Bronchial epithelial cell (primary cell): ENCODE measurements around the gene EML4. TPM values are rescaled to one million over a fixed set of nuclear protein-coding genes. Genes with fewer than 3 reads are reported as not detected.

Experiments used
- DNase-seq: peaks from one replicate; pipeline ENCODE4 v3.0.0-alpha.2; 2010; ENCODE audit warnings: low read depth
- FAIRE-seq: peaks from 2 replicates; lab custom pipeline; 2011; peaks lifted over from hg19 to GRCh38; lab: Jason Lieb, UNC
- H3K27me3 ChIP-seq: 2 replicates; pipeline ENCODE4 v1.5.1; 2011; ENCODE audit warnings: low read length; ENCODE audit not compliant: control insufficient read depth, insufficient read depth
- H3K36me3 ChIP-seq: 2 replicates; pipeline ENCODE4 v1.5.1; 2011; ENCODE audit warnings: low read length; ENCODE audit not compliant: control insufficient read depth, insufficient read depth
- H3K4me3 ChIP-seq: 2 replicates; pipeline ENCODE4 v1.5.1; 2011; ENCODE audit warnings: mild to moderate bottlenecking, low read depth, low read length, control low read depth
- total RNA-seq: library from RNA; depleted of rRNA; stranded (reverse); fragments of >200 nt; gene quantifications from 2 replicates; pipeline ENCODE4 v1.2.1, GENCODE V29; 2014
- TF ChIP-seq, protein P1 (sequence below): IDR thresholded peaks from 2 replicates; pipeline ENCODE4 v1.5.1; 2011; ENCODE audit warnings: mild to moderate bottlenecking, moderate library complexity, low read length, control low read depth, inconsistent platforms; ENCODE audit not compliant: insufficient read depth, severe bottlenecking

Gene EML4
- total RNA-seq, 1 donor from 2014 or later, result 26.3 TPM

- FAIRE-seq (no peak), DNase-seq (no peak)
- TF ChIP-seq, protein P1, sequence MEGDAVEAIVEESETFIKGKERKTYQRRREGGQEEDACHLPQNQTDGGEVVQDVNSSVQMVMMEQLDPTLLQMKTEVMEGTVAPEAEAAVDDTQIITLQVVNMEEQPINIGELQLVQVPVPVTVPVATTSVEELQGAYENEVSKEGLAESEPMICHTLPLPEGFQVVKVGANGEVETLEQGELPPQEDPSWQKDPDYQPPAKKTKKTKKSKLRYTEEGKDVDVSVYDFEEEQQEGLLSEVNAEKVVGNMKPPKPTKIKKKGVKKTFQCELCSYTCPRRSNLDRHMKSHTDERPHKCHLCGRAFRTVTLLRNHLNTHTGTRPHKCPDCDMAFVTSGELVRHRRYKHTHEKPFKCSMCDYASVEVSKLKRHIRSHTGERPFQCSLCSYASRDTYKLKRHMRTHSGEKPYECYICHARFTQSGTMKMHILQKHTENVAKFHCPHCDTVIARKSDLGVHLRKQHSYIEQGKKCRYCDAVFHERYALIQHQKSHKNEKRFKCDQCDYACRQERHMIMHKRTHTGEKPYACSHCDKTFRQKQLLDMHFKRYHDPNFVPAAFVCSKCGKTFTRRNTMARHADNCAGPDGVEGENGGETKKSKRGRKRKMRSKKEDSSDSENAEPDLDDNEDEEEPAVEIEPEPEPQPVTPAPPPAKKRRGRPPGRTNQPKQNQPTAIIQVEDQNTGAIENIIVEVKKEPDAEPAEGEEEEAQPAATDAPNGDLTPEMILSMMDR, result no peak
Observed at GRCh38 chr2:42210203-42210602, 41.0 kb downstream of the EML4 start.

DNA sequence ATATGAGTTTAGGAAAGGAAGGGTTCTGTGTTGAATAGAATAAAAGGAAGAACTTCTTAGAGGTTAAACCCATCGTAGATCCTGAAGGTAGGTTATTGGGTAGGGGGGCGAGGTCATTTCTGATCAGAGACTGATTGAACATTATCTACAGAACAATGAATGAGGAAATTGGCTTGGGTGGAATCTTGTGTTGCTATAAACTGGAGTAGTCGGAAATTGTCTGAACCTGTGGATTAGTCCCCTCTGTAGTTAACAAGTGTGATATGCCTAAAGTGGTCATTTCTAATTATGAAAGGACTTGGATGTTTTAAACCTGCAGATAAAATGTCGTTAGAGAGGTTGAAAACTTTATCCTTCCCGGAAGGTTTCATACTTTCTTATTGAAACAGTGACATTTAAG, 42.1 kb downstream of the EML4 start:
- FAIRE-seq, result no peak
- Histone ChIP-seq H3K27me3 (no peaks in the 10 kb centered on the region), H3K36me3 (no peaks in the 10 kb centered on the region), H3K4me3 (no peak overlapping the region)
- no peak for DNase-seq
- TF ChIP-seq, protein P1, result no peak

More at GRCh38 chr2:42210203-42210602, 41.0 kb downstream of the EML4 start:
- Histone ChIP-seq H3K36me3 (no peaks in the 10 kb centered on the region), H3K4me3 (no peak overlapping the region), H3K27me3 (no peaks in the 10 kb centered on the region)

DNA sequence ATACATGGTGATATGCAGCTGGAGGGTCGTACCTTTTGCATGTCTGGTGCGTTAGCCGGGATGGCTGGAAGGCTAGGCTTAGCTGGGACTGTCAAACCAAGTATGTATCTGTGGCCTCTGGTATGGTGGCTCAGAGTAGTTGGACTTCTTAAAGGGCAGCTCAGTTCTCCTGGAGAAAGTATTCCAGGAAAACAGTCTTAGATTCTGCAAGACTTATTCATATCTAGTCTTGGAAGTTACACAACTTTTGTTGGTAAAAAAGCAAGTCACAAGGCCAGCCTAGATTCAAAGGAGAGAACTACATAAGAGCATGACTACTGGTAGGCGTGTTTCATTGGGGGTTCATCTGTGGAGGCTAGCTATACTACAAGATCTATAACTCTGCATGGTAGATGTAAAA, 45.5 kb downstream of the EML4 start:
- H3K4me3 ChIP-seq, result no peak overlapping the region
- TF ChIP-seq, protein P1, result no peak
- no peak for DNase-seq
- FAIRE-seq, result no peak
- no peaks in the 10 kb centered on the region for H3K36me3 ChIP-seq
- no peaks in the 10 kb centered on the region for H3K27me3 ChIP-seq

DNA sequence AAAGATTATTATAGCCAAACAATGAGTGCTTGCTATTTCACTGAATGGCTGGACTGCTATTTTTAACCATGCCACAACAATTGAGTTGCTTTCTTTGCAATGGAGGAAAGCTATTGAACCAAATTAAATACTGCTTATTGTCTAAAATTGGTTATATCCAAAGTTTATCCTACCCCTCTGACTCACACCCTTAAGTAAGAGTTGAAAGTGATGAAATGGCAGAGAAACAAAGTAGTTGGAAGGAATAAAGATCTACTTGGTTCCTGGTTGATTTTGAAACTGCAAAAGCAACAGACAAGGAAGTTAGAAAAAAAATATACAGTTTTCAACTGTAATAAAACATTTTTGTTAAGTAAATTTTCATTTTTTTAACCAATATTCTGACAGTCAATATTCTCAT, 47.5 kb downstream of the EML4 start:
- Histone ChIP-seq H3K4me3 (no peak overlapping the region), H3K36me3 (no peaks in the 10 kb centered on the region), H3K27me3 (no peaks in the 10 kb centered on the region)
- FAIRE-seq (no peak), DNase-seq (peak; percentile 59)
- TF ChIP-seq, protein P1, result no peak

GRCh38 chr2:42217307-42217706, 48.2 kb downstream of the EML4 start:
- Histone ChIP-seq H3K27me3 (no peaks in the 10 kb centered on the region), H3K36me3 (no peaks in the 10 kb centered on the region), H3K4me3 (no peak overlapping the region)
- TF ChIP-seq, protein P1, result no peak
- FAIRE-seq (no peak), DNase-seq (no peak)

GRCh38 chr2:42217914-42218313, 48.8 kb downstream of the EML4 start:
- TF ChIP-seq, protein P1, result no peak
- Histone ChIP-seq H3K36me3 (no peaks in the 10 kb centered on the region), H3K27me3 (no peaks in the 10 kb centered on the region), H3K4me3 (no peak overlapping the region)
- DNase-seq (no peak), FAIRE-seq (no peak)
